Measurements from ENCODE around the gene EHMT1. TPM values are rescaled to one million over a fixed set of nuclear protein-coding genes. Genes with fewer than 3 reads are reported as not detected.

EHMT1 gene
- total RNA-seq, 4 donors from 2014 or later = 77.2 to 300 (median 161) TPM

GRCh38 chr9:137817236-137818200 is 198.7 kb downstream of the EHMT1 start:
- H3K27me3 ChIP-seq = no peaks in the 10 kb centered on the region
- H3K36me3 ChIP-seq = peaks cover 0 to 85% (median 0%) of the 10 kb centered on the region in 3 donors
- H3K4me1 ChIP-seq = no peaks in the 10 kb centered on the region
- H3K27ac ChIP-seq = no peak overlapping the region
- peak in 1 of 3 donors; percentile 37 for DNase-seq
- H3K9me3 ChIP-seq = no peaks in the 10 kb centered on the region
- no peak for TF ChIP-seq CTCF (IDR thresholded peaks at IDR 0.05)
- TF ChIP-seq POLR2A (IDR thresholded peaks at IDR 0.05) = no peak
- no peak overlapping the region for H3K4me3 ChIP-seq

GRCh38 chr9:137818286-137818685 is 199.5 kb downstream of the EHMT1 start:
- H3K9me3 ChIP-seq = no peaks in the 10 kb centered on the region
- H3K36me3 ChIP-seq = peaks cover 0 to 80% (median 0%) of the 10 kb centered on the region in 3 donors
- no peaks in the 10 kb centered on the region for H3K4me1 ChIP-seq
- H3K27ac ChIP-seq = no peak overlapping the region
- no peak overlapping the region for H3K4me3 ChIP-seq
- no peaks in the 10 kb centered on the region for H3K27me3 ChIP-seq
- TF ChIP-seq CTCF (IDR thresholded peaks at IDR 0.05) (no peak), POLR2A (IDR thresholded peaks at IDR 0.05) (no peak)
- no peak for DNase-seq

GRCh38 chr9:137820161-137820855 is 201.5 kb downstream of the EHMT1 start:
- H3K27ac ChIP-seq = no peak overlapping the region
- H3K4me1 ChIP-seq = peaks cover 0 to under 1% (median 0%) of the 10 kb centered on the region in 4 donors
- TF ChIP-seq POLR2A (IDR thresholded peaks at IDR 0.05) (no peak), CTCF (IDR thresholded peaks at IDR 0.05) (no peak)
- H3K36me3 ChIP-seq = peaks cover 0 to 65% (median 0%) of the 10 kb centered on the region in 3 donors
- no peak for DNase-seq
- H3K27me3 ChIP-seq = no peaks in the 10 kb centered on the region
- no peak overlapping the region for H3K4me3 ChIP-seq
- no peaks in the 10 kb centered on the region for H3K9me3 ChIP-seq

- no peak for TF ChIP-seq POLR2A (IDR thresholded peaks at IDR 0.05)
- TF ChIP-seq CTCF (IDR thresholded peaks at IDR 0.05) = no peak
- Histone ChIP-seq H3K4me3 (no peak overlapping the region), H3K27me3 (no peaks in the 10 kb centered on the region), H3K27ac (no peak overlapping the region), H3K4me1 (peaks cover 0 to 3% (median 0%) of the 10 kb centered on the region in 4 donors), H3K36me3 (peaks cover 0 to 62% (median 0%) of the 10 kb centered on the region in 3 donors), H3K9me3 (no peaks in the 10 kb centered on the region)
- DNase-seq = peak in 1 of 3 donors; percentile 15
Measured at GRCh38 chr9:137823986-137824771, 205.4 kb downstream of the EHMT1 start.

GRCh38 chr9:137825324-137825989 is 206.7 kb downstream of the EHMT1 start:
- H3K36me3 ChIP-seq = peaks cover 0 to 62% (median 0%) of the 10 kb centered on the region in 3 donors
- TF ChIP-seq CTCF (IDR thresholded peaks at IDR 0.05) = no peak
- TF ChIP-seq POLR2A (IDR thresholded peaks at IDR 0.05) = no peak
- no peak overlapping the region for H3K27ac ChIP-seq
- peaks cover 0 to 3% (median 0%) of the 10 kb centered on the region in 4 donors for H3K4me1 ChIP-seq
- no peaks in the 10 kb centered on the region for H3K27me3 ChIP-seq
- H3K9me3 ChIP-seq = no peaks in the 10 kb centered on the region
- H3K4me3 ChIP-seq = no peak overlapping the region
- DNase-seq = peak in 2 of 3 donors; percentile 72 to 76

Measured in Peyer's patch (tissue), 4 donors.